DND-41 (cell line): Measurements from ENCODE around the gene RALGDS.
"Not testable (repeated sequence)": the region's sequence is repeated elsewhere in the genome, so short reads cannot be mapped to it uniquely, and the experiment has no call there.

Source experiments
- ATAC-seq: fragments of 200-7000 bp; cut with Tn5 transposase; 3 replicates; pipeline ENCODE4 v1.9.1; 2021; ENCODE audit warnings: low read depth; ENCODE audit not compliant: insufficient read depth
- DNase-seq: peaks from one replicate; pipeline ENCODE4 v3.0.0-alpha.2; 2020
- H2AFZ ChIP-seq: 2 replicates; pipeline ENCODE4 v1.6.0; 2012; ENCODE audit warnings: low read depth, low read length
- H3K27ac ChIP-seq: 2 replicates; pipeline ENCODE4 v1.5.1; 2012; ENCODE audit warnings: low read length, inconsistent platforms
- H3K27me3 ChIP-seq: fragments of 200-600 bp; sonication (generic); 2 replicates; pipeline ENCODE4 v1.6.0; 2012; ENCODE audit warnings: low read length, mild to moderate bottlenecking, inconsistent platforms; ENCODE audit not compliant: insufficient read depth, poor library complexity
- H3K36me3 ChIP-seq: 2 replicates; pipeline ENCODE4 v1.5.1; 2012; ENCODE audit warnings: low read length, inconsistent platforms; ENCODE audit not compliant: insufficient read depth
- H3K4me1 ChIP-seq: 2 replicates; pipeline ENCODE4 v1.5.1; 2012; ENCODE audit warnings: mild to moderate bottlenecking, low read length; ENCODE audit not compliant: insufficient read depth
- H3K4me2 ChIP-seq: 2 replicates; pipeline ENCODE4 v1.6.0; 2012; ENCODE audit warnings: mild to moderate bottlenecking, moderate library complexity, low read length, inconsistent platforms; ENCODE audit not compliant: insufficient read depth
- H3K4me3 ChIP-seq, 2 experiments: fragments of 200-600 bp in 1 of 2; shearing (Covaris generic) in 1 of 2; 2 replicates each; pipeline ENCODE4 v1.5.1; 2012 to 2016; ENCODE audit warnings: inconsistent platforms in 2 of 2, low read length in 2 of 2, mild to moderate bottlenecking in 2 of 2, low read depth in 1 of 2, moderate library complexity in 1 of 2
- H3K79me2 ChIP-seq: 2 replicates; pipeline ENCODE4 v1.6.0; 2012; ENCODE audit warnings: low read length, inconsistent platforms; ENCODE audit not compliant: insufficient read depth
- H3K9ac ChIP-seq: 2 replicates; pipeline ENCODE4 v1.6.0; 2012; ENCODE audit warnings: low read depth, mild to moderate bottlenecking, inconsistent platforms, low read length, moderate library complexity
- H3K9me3 ChIP-seq: 2 replicates; pipeline ENCODE4 v1.5.1; 2012; ENCODE audit warnings: low read length, moderate library complexity, mild to moderate bottlenecking, inconsistent platforms; ENCODE audit not compliant: insufficient read depth, severe bottlenecking
- H4K20me1 ChIP-seq: 2 replicates; pipeline ENCODE4 v1.6.0; 2012; ENCODE audit warnings: low read length; ENCODE audit not compliant: insufficient read depth
- EZH2 ChIP-seq: IDR thresholded peaks from 3 replicates; pipeline ENCODE4 v1.6.1; 2012; ENCODE audit warnings: borderline replicate concordance, low read depth, mild to moderate bottlenecking, moderate library complexity, low read length, inconsistent platforms; ENCODE audit not compliant: severe bottlenecking
- TF ChIP-seq, protein P1 (sequence below): IDR thresholded peaks from 2 replicates; pipeline ENCODE4 v1.5.1; 2012; ENCODE audit warnings: borderline replicate concordance, low read length, moderate library complexity, mild to moderate bottlenecking; ENCODE audit not compliant: poor library complexity, severe bottlenecking; ENCODE audit errors: extremely low read depth

RALGDS gene

DNA sequence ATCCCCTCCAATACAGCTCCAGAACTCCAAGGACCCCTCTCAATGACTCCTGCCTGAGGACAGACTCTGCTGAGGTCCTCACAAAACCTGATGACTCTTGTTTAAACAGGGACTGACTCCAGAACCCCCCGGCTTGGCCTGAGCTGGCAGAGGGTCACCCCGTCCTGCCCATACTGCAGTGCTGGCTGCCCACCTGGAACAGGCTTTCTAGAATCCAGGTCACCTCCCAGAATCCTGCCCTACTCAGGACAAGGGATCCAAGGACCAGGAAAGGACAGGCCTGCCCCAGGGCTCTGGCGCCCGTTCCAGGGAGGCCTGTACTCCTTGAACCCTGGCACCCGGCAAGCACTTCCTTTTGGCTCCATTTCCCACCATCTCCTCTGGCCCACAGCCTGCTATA lies 22.2 kb downstream of the RALGDS start:
- Histone ChIP-seq H3K4me2 (no peak overlapping the region), H3K27me3 (no peaks in the 10 kb centered on the region), H4K20me1 (peaks cover 4% of the 10 kb centered on the region; the same call in 1 of the 2 replicates), H3K9me3 (peaks cover 7% of the 10 kb centered on the region), H3K27ac (no peak overlapping the region), H3K79me2 (no peaks in the 10 kb centered on the region), H3K9ac (no peak overlapping the region), H3K4me1 (no peaks in the 10 kb centered on the region), H3K36me3 (peaks cover 66% of the 10 kb centered on the region), H2AFZ (no peak overlapping the region), H3K4me3 (no peak overlapping the region)
- TF ChIP-seq EZH2, result no peak
- TF ChIP-seq, protein P1, sequence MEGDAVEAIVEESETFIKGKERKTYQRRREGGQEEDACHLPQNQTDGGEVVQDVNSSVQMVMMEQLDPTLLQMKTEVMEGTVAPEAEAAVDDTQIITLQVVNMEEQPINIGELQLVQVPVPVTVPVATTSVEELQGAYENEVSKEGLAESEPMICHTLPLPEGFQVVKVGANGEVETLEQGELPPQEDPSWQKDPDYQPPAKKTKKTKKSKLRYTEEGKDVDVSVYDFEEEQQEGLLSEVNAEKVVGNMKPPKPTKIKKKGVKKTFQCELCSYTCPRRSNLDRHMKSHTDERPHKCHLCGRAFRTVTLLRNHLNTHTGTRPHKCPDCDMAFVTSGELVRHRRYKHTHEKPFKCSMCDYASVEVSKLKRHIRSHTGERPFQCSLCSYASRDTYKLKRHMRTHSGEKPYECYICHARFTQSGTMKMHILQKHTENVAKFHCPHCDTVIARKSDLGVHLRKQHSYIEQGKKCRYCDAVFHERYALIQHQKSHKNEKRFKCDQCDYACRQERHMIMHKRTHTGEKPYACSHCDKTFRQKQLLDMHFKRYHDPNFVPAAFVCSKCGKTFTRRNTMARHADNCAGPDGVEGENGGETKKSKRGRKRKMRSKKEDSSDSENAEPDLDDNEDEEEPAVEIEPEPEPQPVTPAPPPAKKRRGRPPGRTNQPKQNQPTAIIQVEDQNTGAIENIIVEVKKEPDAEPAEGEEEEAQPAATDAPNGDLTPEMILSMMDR, result no peak
- DNase-seq, result no peak
- ATAC-seq, result no peak

DNA sequence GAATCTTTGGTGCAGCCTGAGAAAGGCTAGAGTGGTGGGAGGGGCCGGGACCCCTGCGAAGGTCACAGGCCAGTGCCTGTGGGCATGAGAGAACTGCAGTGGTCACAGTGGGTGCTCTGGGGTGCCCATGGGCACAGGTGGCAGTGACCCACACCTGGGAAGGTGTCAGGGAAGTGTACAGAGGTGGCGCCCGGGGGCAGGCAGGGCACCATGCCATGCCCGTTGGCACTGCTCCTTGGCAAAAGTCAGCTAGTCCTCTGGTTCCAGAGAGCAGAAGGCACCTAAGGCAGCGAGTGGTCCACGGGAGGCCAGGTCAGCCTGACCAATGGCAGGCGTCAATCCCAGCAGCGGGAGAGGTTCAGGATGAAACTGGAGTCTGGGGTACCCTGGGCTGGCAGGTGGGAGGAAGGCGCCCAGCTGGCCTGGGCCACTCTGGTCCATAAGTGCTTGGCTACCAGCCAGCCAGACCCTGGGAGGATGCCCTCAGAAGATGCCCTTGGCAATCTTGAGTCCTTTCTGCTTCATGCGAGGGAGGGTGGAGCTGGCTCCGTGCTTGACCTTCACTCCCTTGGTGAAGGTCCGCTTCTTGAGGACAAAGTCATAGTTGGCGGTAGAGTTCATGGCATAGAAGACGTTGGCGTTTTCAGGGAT lies 22.8 kb downstream of the RALGDS start:
- Histone ChIP-seq H3K9ac (no peak overlapping the region), H2AFZ (no peak overlapping the region), H3K4me2 (no peak overlapping the region), H3K27ac (no peak overlapping the region), H3K4me3 (no peak overlapping the region), H3K79me2 (no peaks in the 10 kb centered on the region), H3K36me3 (peaks cover 60% of the 10 kb centered on the region), H3K9me3 (peaks cover 7% of the 10 kb centered on the region), H4K20me1 (peaks cover 4% of the 10 kb centered on the region; the same call in 1 of the 2 replicates), H3K27me3 (no peaks in the 10 kb centered on the region), H3K4me1 (no peaks in the 10 kb centered on the region)
- TF ChIP-seq, protein P1, result no peak
- no peak for TF ChIP-seq EZH2
- no peak for ATAC-seq
- no peak for DNase-seq

DNA sequence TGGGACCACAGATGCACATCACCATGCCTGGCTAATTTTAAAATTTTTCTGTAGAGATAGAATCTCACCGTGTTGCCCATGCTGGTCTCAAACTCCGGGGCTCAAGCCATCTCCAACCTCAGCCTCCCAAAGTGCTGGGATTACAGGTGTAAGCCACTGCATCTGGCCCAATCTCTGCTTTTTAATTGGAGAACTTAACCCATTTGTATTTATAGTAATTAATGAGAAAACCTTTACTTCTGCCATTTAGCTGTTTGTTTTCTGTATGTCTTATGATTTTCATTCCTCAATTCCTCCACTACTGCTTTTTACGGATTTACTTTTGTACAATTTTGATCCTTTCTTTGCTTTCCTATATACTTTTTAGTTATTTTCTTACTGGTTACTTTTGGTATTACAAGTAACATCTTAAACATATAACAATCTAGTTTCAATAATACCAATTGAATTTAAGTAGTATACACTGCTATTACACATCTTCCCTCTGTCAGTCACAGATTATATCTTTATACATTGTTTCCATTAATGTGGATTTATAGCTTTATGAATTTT lies 26.1 kb downstream of the RALGDS start:
- H3K4me2 ChIP-seq, result no peak overlapping the region
- TF ChIP-seq EZH2, result no peak
- TF ChIP-seq, protein P1, result no peak
- no peak for ATAC-seq

DNA sequence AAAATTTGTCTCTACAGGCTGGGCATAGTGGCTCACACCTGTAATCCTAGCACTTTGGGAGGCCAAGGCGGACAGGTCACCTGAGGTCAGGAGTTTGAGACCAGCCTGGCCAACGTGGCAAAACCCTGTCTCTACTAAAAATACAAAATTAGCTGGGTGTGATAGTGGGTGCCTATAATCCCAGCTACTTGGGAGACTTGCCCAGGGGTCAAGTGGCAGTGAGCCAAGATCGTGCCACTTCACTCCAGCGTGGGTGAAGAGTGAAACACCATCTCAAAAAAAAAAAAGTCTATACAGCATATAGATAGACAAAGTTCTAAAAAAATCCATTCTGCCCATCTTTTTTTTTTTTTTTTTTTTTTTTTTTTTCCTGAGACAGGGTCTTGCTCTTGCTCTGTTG lies 26.7 kb downstream of the RALGDS start:
- H2AFZ ChIP-seq, H3K4me1 ChIP-seq, H3K27ac ChIP-seq, H3K79me2 ChIP-seq, H3K27me3 ChIP-seq, H3K4me3 ChIP-seq, ATAC-seq, H3K9ac ChIP-seq, H3K9me3 ChIP-seq, H3K4me2 ChIP-seq, DNase-seq, H4K20me1 ChIP-seq: not testable (repeated sequence)
- peaks cover 22% of the 10 kb centered on the region for H3K36me3 ChIP-seq

More for the DNA sequence above, 26.1 kb downstream of the RALGDS start:
- no peak for DNase-seq
- Histone ChIP-seq H4K20me1 (no peaks in the 10 kb centered on the region), H3K9ac (no peak overlapping the region), H2AFZ (no peak overlapping the region), H3K4me3 (no peak overlapping the region), H3K27ac (no peak overlapping the region), H3K27me3 (no peaks in the 10 kb centered on the region), H3K79me2 (no peaks in the 10 kb centered on the region), H3K36me3 (peaks cover 27% of the 10 kb centered on the region), H3K4me1 (no peaks in the 10 kb centered on the region), H3K9me3 (peaks cover 7% of the 10 kb centered on the region)
